ENCODE results near the gene CREG1.

- TF ChIP-seq CTCF (IDR thresholded peaks at IDR 0.05 in 8 of 11, conservative IDR thresholded peaks at IDR 0.05 in 3 of 11): no peak
- no peak for TF ChIP-seq POLR2A (IDR thresholded peaks at IDR 0.05)
- no peak for TF ChIP-seq POLR2AphosphoS5 (IDR thresholded peaks at IDR 0.05)
Measured at GRCh38 chr1:167582064-167582463, 28.5 kb upstream of the CREG1 start.
